Astrocyte (in vitro differentiated cells and primary cell): ENCODE data around the gene AKIP1.

Experiments
- EZH2 ChIP-seq: IDR thresholded peaks from 2 replicates; pipeline ENCODE4 v1.6.1; 2012; ENCODE audit warnings: mild to moderate bottlenecking, low read length, inconsistent platforms; ENCODE audit not compliant: insufficient read depth
- TF ChIP-seq, protein P1 (sequence below): IDR thresholded peaks from 2 replicates; pipeline ENCODE4 v1.5.1; 2011; ENCODE audit warnings: low read depth, mild to moderate bottlenecking, inconsistent platforms, low read length, moderate library complexity; ENCODE audit not compliant: insufficient read depth

DNA sequence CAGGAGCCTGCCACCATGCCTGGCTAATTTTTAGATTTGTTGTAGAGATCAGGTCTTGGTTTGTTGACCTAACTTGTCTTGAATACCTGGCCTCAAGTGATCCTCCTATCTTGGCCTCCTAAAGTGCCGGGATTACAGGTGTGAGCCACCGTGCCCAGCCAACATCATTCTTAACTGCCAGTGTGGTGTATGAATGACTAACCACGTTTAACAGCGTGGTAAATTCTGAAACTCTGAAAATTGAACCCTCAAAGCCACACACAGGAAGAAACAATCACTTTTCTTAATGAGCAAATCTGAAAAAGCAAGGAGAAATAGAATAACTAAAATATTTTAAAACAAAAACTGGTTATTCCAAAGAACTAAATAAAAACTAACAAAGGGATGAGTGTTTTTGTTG is 45.9 kb downstream of the AKIP1 start:
- TF ChIP-seq, protein P1, sequence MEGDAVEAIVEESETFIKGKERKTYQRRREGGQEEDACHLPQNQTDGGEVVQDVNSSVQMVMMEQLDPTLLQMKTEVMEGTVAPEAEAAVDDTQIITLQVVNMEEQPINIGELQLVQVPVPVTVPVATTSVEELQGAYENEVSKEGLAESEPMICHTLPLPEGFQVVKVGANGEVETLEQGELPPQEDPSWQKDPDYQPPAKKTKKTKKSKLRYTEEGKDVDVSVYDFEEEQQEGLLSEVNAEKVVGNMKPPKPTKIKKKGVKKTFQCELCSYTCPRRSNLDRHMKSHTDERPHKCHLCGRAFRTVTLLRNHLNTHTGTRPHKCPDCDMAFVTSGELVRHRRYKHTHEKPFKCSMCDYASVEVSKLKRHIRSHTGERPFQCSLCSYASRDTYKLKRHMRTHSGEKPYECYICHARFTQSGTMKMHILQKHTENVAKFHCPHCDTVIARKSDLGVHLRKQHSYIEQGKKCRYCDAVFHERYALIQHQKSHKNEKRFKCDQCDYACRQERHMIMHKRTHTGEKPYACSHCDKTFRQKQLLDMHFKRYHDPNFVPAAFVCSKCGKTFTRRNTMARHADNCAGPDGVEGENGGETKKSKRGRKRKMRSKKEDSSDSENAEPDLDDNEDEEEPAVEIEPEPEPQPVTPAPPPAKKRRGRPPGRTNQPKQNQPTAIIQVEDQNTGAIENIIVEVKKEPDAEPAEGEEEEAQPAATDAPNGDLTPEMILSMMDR: no peak
- TF ChIP-seq EZH2: no peak
